PC-9 (cell line): Measurements from ENCODE around the gene FYN.

Experiments used
- EZH2 ChIP-seq: fragments of 200-600 bp; sonication (generic); IDR thresholded peaks from 2 replicates; pipeline ENCODE4 v1.8.0; 2017; ENCODE audit warnings: antibody characterized with exemption, low read depth
- TF ChIP-seq, protein P1 (sequence below): fragments of 200-600 bp; sonication (generic); conservative IDR thresholded peaks from 2 replicates; pipeline ENCODE4 v1.6.1; 2017; ENCODE audit warnings: mixed run types, antibody characterized with exemption, mild to moderate bottlenecking, moderate library complexity

DNA sequence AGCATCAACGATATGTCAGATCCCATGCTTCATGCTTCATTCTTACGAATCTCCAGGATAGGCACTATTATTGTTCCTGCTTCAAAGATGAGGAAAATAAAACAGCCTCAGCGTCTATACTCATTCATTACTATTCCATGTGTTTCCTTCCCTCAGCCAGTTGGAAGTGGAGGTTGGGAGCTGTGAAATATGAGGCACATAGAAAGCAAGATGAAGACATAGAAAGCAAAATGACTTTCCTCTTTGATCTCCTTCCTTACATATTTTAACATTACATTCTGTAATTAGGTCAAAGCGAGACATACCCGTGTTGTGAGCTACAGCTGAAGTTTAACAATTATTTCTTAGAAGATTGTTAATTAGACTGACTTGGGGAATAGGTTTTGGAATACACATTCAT lies 125.4 kb downstream of the FYN start:
- TF ChIP-seq, protein P1, sequence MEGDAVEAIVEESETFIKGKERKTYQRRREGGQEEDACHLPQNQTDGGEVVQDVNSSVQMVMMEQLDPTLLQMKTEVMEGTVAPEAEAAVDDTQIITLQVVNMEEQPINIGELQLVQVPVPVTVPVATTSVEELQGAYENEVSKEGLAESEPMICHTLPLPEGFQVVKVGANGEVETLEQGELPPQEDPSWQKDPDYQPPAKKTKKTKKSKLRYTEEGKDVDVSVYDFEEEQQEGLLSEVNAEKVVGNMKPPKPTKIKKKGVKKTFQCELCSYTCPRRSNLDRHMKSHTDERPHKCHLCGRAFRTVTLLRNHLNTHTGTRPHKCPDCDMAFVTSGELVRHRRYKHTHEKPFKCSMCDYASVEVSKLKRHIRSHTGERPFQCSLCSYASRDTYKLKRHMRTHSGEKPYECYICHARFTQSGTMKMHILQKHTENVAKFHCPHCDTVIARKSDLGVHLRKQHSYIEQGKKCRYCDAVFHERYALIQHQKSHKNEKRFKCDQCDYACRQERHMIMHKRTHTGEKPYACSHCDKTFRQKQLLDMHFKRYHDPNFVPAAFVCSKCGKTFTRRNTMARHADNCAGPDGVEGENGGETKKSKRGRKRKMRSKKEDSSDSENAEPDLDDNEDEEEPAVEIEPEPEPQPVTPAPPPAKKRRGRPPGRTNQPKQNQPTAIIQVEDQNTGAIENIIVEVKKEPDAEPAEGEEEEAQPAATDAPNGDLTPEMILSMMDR: no peak
- TF ChIP-seq EZH2: no peak
